GM20000 (cell line): ENCODE measurements around the gene MT1X.

ENCODE experiments used
- DNase-seq: peaks from one replicate; pipeline ENCODE4 v3.0.0; 2012; ENCODE audit warnings: low spot score
- CTCF ChIP-seq: IDR thresholded peaks from 2 replicates; pipeline ENCODE4 v1.5.1; 2012; ENCODE audit warnings: mild to moderate bottlenecking, control low read depth; ENCODE audit errors: extremely low read depth, missing control alignments

The MT1X gene

GRCh38 chr16:56684256-56684925 is 2.1 kb downstream of the MT1X start:
- no peak for DNase-seq
- no peak for TF ChIP-seq CTCF

- TF ChIP-seq CTCF: no peak
- DNase-seq: no peak
These were observed 2.8 kb downstream of the MT1X start for GRCh38 chr16:56684926-56685590.

GRCh38 chr16:56686758-56687157 is 4.5 kb downstream of the MT1X start:
- no peak for TF ChIP-seq CTCF
- no peak for DNase-seq

- no peak for DNase-seq
- TF ChIP-seq CTCF: no peak
These were observed 6.5 kb downstream of the MT1X start for GRCh38 chr16:56688762-56689161.

DNA sequence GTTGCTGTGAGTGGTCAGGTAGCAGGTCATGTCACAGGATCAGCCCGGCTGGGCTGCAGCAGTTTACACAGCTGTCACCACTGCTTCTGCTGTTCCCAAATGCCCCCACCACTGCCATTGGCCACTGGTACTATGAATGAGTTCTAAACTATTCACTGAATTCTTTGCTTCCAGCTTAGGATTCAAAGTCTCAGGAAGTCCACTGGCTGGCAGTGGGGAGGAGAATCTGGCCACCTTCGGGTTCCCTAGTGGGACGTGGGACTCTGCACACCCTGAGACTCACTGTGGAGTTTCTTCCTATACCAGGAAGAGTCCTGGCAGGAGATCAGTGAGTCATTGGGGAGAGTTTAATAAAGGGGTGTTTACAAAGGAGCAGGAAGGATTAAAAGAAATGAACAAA is 6.9 kb downstream of the MT1X start:
- no peak for TF ChIP-seq CTCF
- DNase-seq: no peak

DNA sequence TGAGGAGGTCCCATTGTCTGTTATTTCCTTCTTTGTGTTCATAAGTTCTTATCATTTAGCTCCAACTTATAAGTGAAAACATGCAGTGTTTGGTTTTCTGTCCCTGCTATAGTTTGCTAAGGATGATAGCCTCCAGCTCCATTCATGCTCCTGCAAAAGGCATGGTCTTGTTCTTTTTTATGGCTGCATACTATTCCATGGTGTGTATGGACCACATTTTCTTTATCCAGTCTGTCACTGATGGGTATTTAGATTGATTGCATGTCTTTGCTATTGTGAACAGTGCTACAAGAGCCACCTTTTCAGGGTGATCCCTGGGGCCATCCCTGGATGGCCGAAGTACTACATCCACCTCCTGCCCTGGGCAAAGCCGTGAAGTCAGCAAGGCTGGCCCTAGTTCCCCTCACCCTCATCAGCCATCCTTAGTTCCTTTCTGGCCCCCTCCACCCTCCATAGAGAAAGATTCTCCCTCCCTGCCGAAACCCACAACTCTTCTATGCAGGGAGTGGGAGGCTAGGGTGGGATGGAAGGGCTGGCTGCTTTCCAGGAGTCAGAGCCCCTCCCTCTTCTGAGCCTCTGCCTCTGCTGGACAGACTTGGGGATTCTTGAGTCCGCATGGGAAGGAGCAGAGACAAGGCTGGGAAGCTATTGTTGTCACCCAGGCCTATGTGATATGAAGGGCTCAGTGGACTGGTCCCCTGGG is 8.3 kb downstream of the MT1X start:
- TF ChIP-seq CTCF: no peak
- DNase-seq: no peak

DNA sequence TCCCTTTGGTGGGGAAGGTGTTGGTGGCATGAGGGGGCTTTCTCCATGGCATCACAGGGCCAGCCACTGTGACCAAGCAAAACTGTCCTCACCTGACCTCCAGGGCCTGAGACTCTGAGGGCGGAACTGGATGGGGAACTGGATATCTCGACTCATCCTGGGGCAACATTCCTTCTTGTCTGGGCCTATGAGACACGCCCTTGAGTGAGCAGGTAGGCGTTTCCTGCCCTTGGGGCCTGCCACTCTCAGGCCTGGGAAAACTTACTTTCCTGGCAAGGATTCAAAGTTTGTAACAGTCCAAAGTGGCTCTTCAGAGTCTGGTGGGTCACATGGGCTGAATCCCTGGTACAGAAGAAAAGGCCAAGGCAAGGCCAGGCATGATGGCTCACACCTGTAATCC is 9.6 kb downstream of the MT1X start:
- TF ChIP-seq CTCF: no peak
- DNase-seq: no peak
